Heart left ventricle (tissue), 16 donors: Measurements from ENCODE around the gene KCNIP3. TPM values are rescaled to one million over a fixed set of nuclear protein-coding genes. Genes with fewer than 3 reads are reported as not detected.

Source experiments
- ATAC-seq, 4 donors: fragments of 200-7000 bp; cut with Tn5 transposase; one replicate each; pipeline ENCODE4 v1.9.1; 2020 to 2022; ENCODE audit warnings: moderate library complexity in 4 of 4, mild to moderate bottlenecking in 3 of 4, moderate number of reproducible peaks in 1 of 4
- DNase-seq, 5 donors: peaks; one replicate each; pipeline ENCODE4 v3.0.0-alpha.2; 2020
- H3K27ac ChIP-seq, 12 donors: fragments of 200-600 bp; sonication (generic) in 4 of 12; one replicate each; pipeline versions ENCODE4 v1.5.0 to v1.8.0; 2016 to 2022; ENCODE audit warnings: mild to moderate bottlenecking in 2 of 12
- H3K27me3 ChIP-seq, 9 donors: fragments of 200-600 bp; sonication (generic) in 2 of 9; one replicate each; pipeline versions ENCODE4 v1.5.1 to v1.8.0; 2016 to 2022; ENCODE audit warnings: mild to moderate bottlenecking in 3 of 9
- H3K36me3 ChIP-seq, 9 donors: fragments of 200-600 bp; sonication (generic) in 2 of 9; one replicate each; pipeline versions ENCODE4 v1.5.0 to v1.8.0; 2018 to 2022; ENCODE audit warnings: mild to moderate bottlenecking in 2 of 9
- H3K4me1 ChIP-seq, 12 donors: fragments of 200-600 bp; sonication (generic) in 4 of 12; one replicate each; pipeline versions ENCODE4 v1.5.0 to v1.8.0; 2016 to 2022; ENCODE audit warnings: mild to moderate bottlenecking in 3 of 12
- H3K4me3 ChIP-seq, 12 donors: fragments of 200-600 bp; sonication (generic) in 4 of 12; one replicate each; pipeline versions ENCODE4 v1.5.0 to v1.8.0; 2017 to 2022; ENCODE audit warnings: mild to moderate bottlenecking in 9 of 12, moderate library complexity in 4 of 12
- H3K9me3 ChIP-seq, 12 donors: fragments of 200-600 bp; sonication (generic) in 4 of 12; one replicate each; pipeline versions ENCODE4 v1.5.0 to v1.8.0; 2016 to 2022; ENCODE audit warnings: mild to moderate bottlenecking in 1 of 12
- POLR2A ChIP-seq, 2 donors: fragments of 450-650 bp; IDR thresholded peaks; one replicate each; pipeline ENCODE4 v1.6.1; 2017; ENCODE audit warnings: antibody characterized with exemption in 2 of 2, mild to moderate bottlenecking in 2 of 2, moderate library complexity in 2 of 2
- WGBS, 4 donors: extraction: QIAGEN DNeasy Blood & Tissue Kit in 2 of 4; methylation state at CpG; one replicate each; pipeline versions ENCODE4 v1.1.5 to v1.1.7; 2013 to 2018; 5-methylcytosine and 5-hydroxymethylcytosine counted together
- intact Hi-C, 10 donors: fragments of 100-400 bp; cut with DNase I; formaldehyde crosslinking; loops; one replicate each; pipeline versions ENCODE4 v1.11.1 to v1.14.2; 2022
- polyA plus RNA-seq, 2 donors: library from polyadenylated mRNA; stranded (reverse); fragments of 200-250 nt; gene quantifications; one replicate each; pipeline ENCODE4 v1.2.3, GENCODE V29; 2013
- total RNA-seq, 9 donors: library from RNA; depleted of rRNA in 2 of 9; stranded (reverse); fragments of >200 nt in 2 of 9; fragmentation: NEBNext Ultra II Directional in 3 of 9; extraction: Animal tissue kit (Norgen Biotek cat#: 25700) in 3 of 9; gene quantifications; one replicate each; pipeline versions ENCODE4 v1.1.0 to v1.2.4, GENCODE V29; 2016 to 2023
- TF ChIP-seq, protein P1 (sequence below), 12 donors: fragments of 200-600 bp; sonication (generic) in 4 of 12; IDR thresholded peaks; one replicate each; pipeline versions ENCODE4 v1.5.0 to v1.8.0; 2018 to 2022; ENCODE audit warnings: antibody characterized with exemption in 12 of 12, mild to moderate bottlenecking in 5 of 12
- donor health status: ischemic (EF 13 %, LVEDD 7.1; RV severe dilation, severe dysfunction).
- donor health status: healthy with polysubstance abuse.
- donor health status: DM: no; HTN: yes; CAD: no.
- donor health status: DM: no; HTN: no; CAD: no.
- donor health status: ischemic (EF 25% LVEDD 6.9; RV normal size, moderate dysfunction).
- donor health status: ischemic (EF 25% LVEDD 5.7; RV mildly dilated, moderate dysfunction).
- donor health status: healthy.
- donor health status: DM: yes; HTN: yes; CAD: no.
- donor health status: ischemic (EF 35%, LVEDD 5.7; RV mildly dilated, moderate dysfunction).
- donor health status: nonischemic (EF 11% LVEDD 7.7; RV severe dilation, severe dysfunction).
- donor health status: DM: yes; HTN: yes; CAD: no.
- donor health status: PGD.
- donor health status: ischemic (EF 29% LVEDD 5.4; RV normal size, mild dysfunction).
- donor health status: nonischemic (EF 23%, LVEDD 6.1; RV moderate dilation, normal function).

Gene KCNIP3
- total and polyA plus RNA-seq, 11 donors = 2.7 to 8.3 (median 4.0) TPM

DNA sequence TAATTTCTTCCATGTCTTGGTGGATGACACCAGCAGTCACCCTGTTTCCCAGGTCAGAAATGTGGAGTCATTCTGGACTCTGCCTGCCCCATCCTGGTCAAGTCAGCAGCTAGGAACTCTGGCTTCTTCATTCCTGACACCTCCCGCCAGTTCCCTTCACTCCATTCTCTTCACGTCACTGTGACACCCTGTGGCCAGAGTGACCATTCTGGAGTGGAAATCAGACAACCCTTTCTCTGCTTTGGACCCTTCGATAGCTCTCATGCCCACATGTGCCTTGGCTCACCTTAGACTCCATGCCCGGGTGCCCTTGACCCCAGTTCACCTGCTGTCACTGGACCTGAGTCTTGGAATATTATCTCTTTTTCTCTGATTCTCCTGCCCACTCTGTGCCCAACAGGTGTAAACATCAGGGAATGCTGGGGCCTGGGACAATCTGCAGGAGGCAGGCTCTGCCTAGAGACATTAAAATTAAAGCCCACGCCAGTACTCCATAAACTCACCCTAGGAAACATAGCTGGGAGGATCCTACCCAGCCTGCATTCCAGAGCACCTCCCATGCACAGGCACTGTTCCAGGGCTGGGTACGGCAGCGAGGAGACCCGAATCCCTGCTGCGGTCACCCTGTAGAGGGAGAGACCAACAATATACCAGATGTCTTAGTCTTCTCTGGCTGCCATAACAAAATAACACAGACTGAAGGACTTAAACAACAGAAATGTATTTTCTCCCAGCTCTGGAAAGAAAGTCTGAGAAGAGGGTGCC is 64.3 kb downstream of the KCNIP3 start:
- no peaks in the 10 kb centered on the region for H3K36me3 ChIP-seq
- no peaks in the 10 kb centered on the region for H3K9me3 ChIP-seq
- no peak overlapping the region for H3K27ac ChIP-seq
- no peak for DNase-seq
- WGBS, 4 donors = 75 to 82% (median 76%) methylated on average over 9 of the region's 9 CpGs
- intact Hi-C loops = no loop called here
- no peak for ATAC-seq
- TF ChIP-seq, protein P1, sequence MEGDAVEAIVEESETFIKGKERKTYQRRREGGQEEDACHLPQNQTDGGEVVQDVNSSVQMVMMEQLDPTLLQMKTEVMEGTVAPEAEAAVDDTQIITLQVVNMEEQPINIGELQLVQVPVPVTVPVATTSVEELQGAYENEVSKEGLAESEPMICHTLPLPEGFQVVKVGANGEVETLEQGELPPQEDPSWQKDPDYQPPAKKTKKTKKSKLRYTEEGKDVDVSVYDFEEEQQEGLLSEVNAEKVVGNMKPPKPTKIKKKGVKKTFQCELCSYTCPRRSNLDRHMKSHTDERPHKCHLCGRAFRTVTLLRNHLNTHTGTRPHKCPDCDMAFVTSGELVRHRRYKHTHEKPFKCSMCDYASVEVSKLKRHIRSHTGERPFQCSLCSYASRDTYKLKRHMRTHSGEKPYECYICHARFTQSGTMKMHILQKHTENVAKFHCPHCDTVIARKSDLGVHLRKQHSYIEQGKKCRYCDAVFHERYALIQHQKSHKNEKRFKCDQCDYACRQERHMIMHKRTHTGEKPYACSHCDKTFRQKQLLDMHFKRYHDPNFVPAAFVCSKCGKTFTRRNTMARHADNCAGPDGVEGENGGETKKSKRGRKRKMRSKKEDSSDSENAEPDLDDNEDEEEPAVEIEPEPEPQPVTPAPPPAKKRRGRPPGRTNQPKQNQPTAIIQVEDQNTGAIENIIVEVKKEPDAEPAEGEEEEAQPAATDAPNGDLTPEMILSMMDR (IDR thresholded peaks at IDR 0.05) = no peak
- no peak for TF ChIP-seq POLR2A (IDR thresholded peaks at IDR 0.05)
- H3K27me3 ChIP-seq = no peaks in the 10 kb centered on the region
- H3K4me1 ChIP-seq = peaks cover 0 to 13% (median 0%) of the 10 kb centered on the region in 12 donors
- no peak overlapping the region for H3K4me3 ChIP-seq

DNA sequence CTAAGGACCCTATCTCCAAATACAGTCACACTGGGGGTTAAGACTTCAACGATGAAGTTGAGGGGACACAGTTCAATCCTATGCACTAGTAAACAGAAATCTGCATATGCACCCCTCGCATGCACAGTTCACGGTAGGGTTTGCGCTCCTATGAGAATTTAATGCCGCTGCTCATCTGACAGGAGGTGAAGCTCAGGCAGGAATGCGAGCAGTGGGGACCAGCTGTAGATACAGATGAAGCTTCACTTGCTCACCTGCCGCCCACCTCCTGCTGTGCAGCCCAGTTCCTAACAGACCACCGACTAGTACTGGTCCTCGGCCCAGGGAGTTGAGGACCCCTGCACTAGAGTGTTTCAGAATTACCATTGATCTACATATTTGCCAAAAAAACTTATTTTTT is 65.3 kb downstream of the KCNIP3 start:
- DNase-seq (no peak), ATAC-seq (no peak)
- Histone ChIP-seq H3K27me3 (no peaks in the 10 kb centered on the region), H3K4me3 (no peak overlapping the region), H3K27ac (no peak overlapping the region), H3K9me3 (no peaks in the 10 kb centered on the region), H3K4me1 (peaks cover 0 to 13% (median 0%) of the 10 kb centered on the region in 12 donors), H3K36me3 (no peaks in the 10 kb centered on the region)
- intact Hi-C loops = no loop called here
- TF ChIP-seq, protein P1 (IDR thresholded peaks at IDR 0.05) = no peak
- no peak for TF ChIP-seq POLR2A (IDR thresholded peaks at IDR 0.05)
- WGBS, 4 donors = 85 to 89% (median 88%) methylated on average over 9 of the region's 9 CpGs

DNA sequence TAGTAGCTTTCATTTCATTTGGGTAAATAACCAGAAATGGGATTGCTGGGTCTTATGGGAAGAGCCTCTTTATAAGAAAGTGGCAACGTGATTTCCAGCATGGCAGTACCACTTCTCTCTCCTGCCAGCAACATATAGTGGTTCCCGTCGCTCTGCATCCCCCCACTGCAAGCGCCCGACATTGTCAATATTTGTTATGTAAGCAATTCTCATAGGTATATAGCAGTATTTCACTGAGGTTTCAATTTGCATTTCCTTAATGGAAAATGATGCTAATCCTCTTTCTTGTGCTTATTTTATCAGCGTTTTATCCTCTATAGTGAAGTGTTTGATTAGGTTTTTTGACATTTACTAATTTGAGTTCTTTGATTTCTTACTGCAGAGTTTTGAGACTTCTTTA is 69.4 kb downstream of the KCNIP3 start:
- Histone ChIP-seq H3K36me3 (no peaks in the 10 kb centered on the region), H3K9me3 (peaks cover 0 to 9% (median 0%) of the 10 kb centered on the region in 12 donors), H3K4me1 (no peaks in the 10 kb centered on the region), H3K27ac (no peak overlapping the region), H3K4me3 (no peak overlapping the region), H3K27me3 (no peaks in the 10 kb centered on the region)
- WGBS, 4 donors = 79 to 86% (median 84%) methylated on average over 6 of the region's 6 CpGs
- TF ChIP-seq, protein P1 (IDR thresholded peaks at IDR 0.05) = no peak
- no peak for TF ChIP-seq POLR2A (IDR thresholded peaks at IDR 0.05)
- DNase-seq (no peak), ATAC-seq (no peak)
- intact Hi-C loops = no loop called here

DNA sequence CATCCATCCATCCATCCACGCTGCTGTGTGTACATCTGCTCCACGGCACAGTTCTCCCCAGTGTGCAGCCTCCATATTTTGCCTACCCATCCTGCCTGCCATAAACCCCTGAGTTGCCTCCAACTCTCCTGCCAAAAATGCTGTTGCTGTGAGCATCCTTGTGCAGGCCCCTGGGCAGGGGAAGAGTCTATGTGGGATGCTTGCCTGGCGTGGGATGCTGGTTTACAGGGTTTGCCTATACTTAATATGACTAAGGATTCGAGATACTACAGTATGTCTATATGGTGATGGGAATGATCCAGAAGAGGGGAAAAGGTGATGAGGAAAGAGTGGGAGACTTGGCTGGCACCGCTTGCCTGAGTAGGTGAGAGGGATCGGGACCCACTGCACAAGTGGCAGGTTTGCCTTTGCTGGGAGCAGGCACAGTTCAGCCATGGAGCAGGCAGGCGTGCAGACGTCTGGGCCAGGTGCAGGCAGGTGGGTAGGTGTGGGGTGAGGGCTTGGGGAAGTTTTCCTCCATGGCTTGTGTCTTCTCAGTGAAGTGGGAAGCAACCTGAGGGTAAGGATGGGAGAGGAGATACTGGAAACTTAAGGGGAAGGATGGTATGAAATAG is 75.2 kb downstream of the KCNIP3 start:
- no peaks in the 10 kb centered on the region for H3K4me1 ChIP-seq

More for the DNA sequence above, 75.2 kb downstream of the KCNIP3 start:
- peaks cover 0 to 9% (median 0%) of the 10 kb centered on the region in 12 donors for H3K9me3 ChIP-seq
- H3K27ac ChIP-seq = no peak overlapping the region
- intact Hi-C loops = no loop called here
- H3K36me3 ChIP-seq = peaks cover 0 to 6% (median 0%) of the 10 kb centered on the region in 9 donors
- WGBS, 4 donors = 89 to 95% (median 91%) methylated on average over 8 of the region's 8 CpGs
- H3K27me3 ChIP-seq = no peaks in the 10 kb centered on the region
- no peak overlapping the region for H3K4me3 ChIP-seq
- no peak for DNase-seq
- no peak for ATAC-seq
- TF ChIP-seq, protein P1 (IDR thresholded peaks at IDR 0.05) = no peak
- no peak for TF ChIP-seq POLR2A (IDR thresholded peaks at IDR 0.05)
